K562 (cell line): ENCODE data around the gene TMEM45A. TPM values are rescaled to one million over a fixed set of nuclear protein-coding genes. Genes with fewer than 3 reads are reported as not detected.

ENCODE experiments used
- ATAC-seq: fragments of 200-7000 bp; cut with Tn5 transposase; 3 replicates; pipeline ENCODE4 v1.9.1; 2020; ENCODE audit warnings: moderate library complexity
- BruUV-seq: library from RNA; stranded (reverse); fragments of 400-500 nt; replicated peaks from 2 replicates; lab custom pipeline; 2021; lab: Mats Ljungman, UMichigan
- CTCF ChIA-PET: fragments of 300-600 bp; formaldehyde crosslinking; extraction: SDS; loops from one replicate; lab custom pipeline; 2021; ENCODE audit warnings: low intra/inter-chr PET ratio; lab: Yijun Ruan, JAX
- POLR2A ChIA-PET: fragments of 300-600, 350-650 bp; sonication (Branson Sonifier 250); formaldehyde crosslinking; extraction: SDS; loops from one replicate; lab custom pipeline; 2021; ENCODE audit warnings: antibody characterized with exemption, inconsistent platforms; lab: Yijun Ruan, JAX
- DNase-seq, 4 experiments: peaks; one replicate each; pipeline versions ENCODE4 v3.0.0 to v3.0.0-alpha.2; 2011 to 2018; ENCODE audit warnings: low spot score in 3 of 4, mixed read lengths in 3 of 4; ENCODE audit errors: extremely low read depth in 1 of 4
- FAIRE-seq: peaks from 2 replicates; lab custom pipeline; 2011; peaks lifted over from hg19 to GRCh38; lab: Jason Lieb, UNC
- H2AFZ ChIP-seq: 2 replicates; pipeline ENCODE4 v1.6.0; 2011; ENCODE audit warnings: low read depth, low read length, control low read depth, inconsistent platforms
- H3K27ac ChIP-seq: fragments of 200-600 bp; 3 replicates; pipeline ENCODE4 v1.8.0; 2011; ENCODE audit warnings: low read depth, mild to moderate bottlenecking, control low read depth, inconsistent platforms, low read length, moderate library complexity, mixed read lengths; ENCODE audit errors: extremely low read depth
- H3K27me3 ChIP-seq, 2 experiments: fragments of 300-600 bp in 1 of 2; 2 replicates in 1 of 2; 3 replicates in 1 of 2; pipeline versions ENCODE4 v1.6.0 to v1.8.0; 2011; ENCODE audit warnings: inconsistent platforms in 2 of 2, low read length in 2 of 2, mild to moderate bottlenecking in 1 of 2, mixed read lengths in 1 of 2, moderate library complexity in 1 of 2; ENCODE audit not compliant: control insufficient read depth in 2 of 2, insufficient read depth in 2 of 2
- H3K36me3 ChIP-seq: fragments of 300-600 bp; 3 replicates; pipeline ENCODE4 v1.8.0; 2011; ENCODE audit warnings: mild to moderate bottlenecking, low read length, inconsistent platforms; ENCODE audit not compliant: control insufficient read depth, insufficient read depth
- H3K4me1 ChIP-seq, 2 experiments: fragments of 200-600 bp in 1 of 2; replicated peaks in 1 of 2; 2 replicates in 1 of 2; 3 replicates in 1 of 2; pipeline versions ENCODE4 v1.5.1 to v1.8.0; 2011; ENCODE audit warnings: inconsistent platforms in 2 of 2, low read length in 2 of 2, mild to moderate bottlenecking in 1 of 2, mixed read lengths in 1 of 2, moderate library complexity in 1 of 2; ENCODE audit not compliant: control insufficient read depth in 2 of 2, insufficient read depth in 2 of 2
- H3K4me2 ChIP-seq: 2 replicates; pipeline ENCODE4 v1.6.1; 2011; ENCODE audit warnings: low read length, control low read depth, inconsistent platforms, mixed read lengths; ENCODE audit not compliant: insufficient read depth
- H3K4me3 ChIP-seq: fragments of 200-600 bp; sonication (generic), shearing (Covaris generic); 2 replicates; pipeline ENCODE4 v1.5.1; 2016; ENCODE audit warnings: control low read depth, inconsistent platforms
- H3K79me2 ChIP-seq: fragments of 200-600 bp; 3 replicates; pipeline ENCODE4 v1.8.0; 2011; ENCODE audit warnings: low read length, inconsistent platforms; ENCODE audit not compliant: control insufficient read depth, insufficient read depth
- H3K9ac ChIP-seq, 2 experiments: 2 replicates each; pipeline versions ENCODE4 v1.6.0 to v1.6.1; 2011; ENCODE audit warnings: low read depth in 2 of 2, low read length in 2 of 2, control low read depth in 1 of 2, inconsistent platforms in 1 of 2, mild to moderate bottlenecking in 1 of 2, mixed read lengths in 1 of 2; ENCODE audit not compliant: insufficient read depth in 1 of 2
- H3K9me1 ChIP-seq: one replicate; pipeline ENCODE4 v1.6.0; 2011; ENCODE audit warnings: inconsistent platforms, mild to moderate bottlenecking, low read length, moderate library complexity; ENCODE audit not compliant: control insufficient read depth, insufficient read depth
- H3K9me3 ChIP-seq: replicated peaks from 2 replicates; pipeline ENCODE4 v1.5.1; 2011; ENCODE audit warnings: low read depth, low read length, inconsistent platforms; ENCODE audit not compliant: control insufficient read depth, insufficient read depth
- H4K20me1 ChIP-seq: replicated peaks from 2 replicates; pipeline ENCODE4 v1.6.1; 2011; ENCODE audit warnings: low read length, inconsistent platforms, mixed read lengths; ENCODE audit not compliant: control insufficient read depth, insufficient read depth
- JUND ChIP-seq, 2 experiments: IDR thresholded peaks; 2 replicates in 1 of 2; 3 replicates in 1 of 2; pipeline ENCODE4 v1.6.1; 2011; ENCODE audit warnings: borderline replicate concordance in 2 of 2, low read depth in 2 of 2, low read length in 2 of 2, improper control_type of control experiment in 1 of 2, missing biosample characterization in 1 of 2, missing genetic modification characterization in 1 of 2, missing genetic modification reagents in 1 of 2
- KAT8 ChIP-seq: fragments of 450-650 bp; IDR thresholded peaks from 2 replicates; pipeline ENCODE4 v1.6.1; 2016; ENCODE audit warnings: low read depth, mild to moderate bottlenecking
- ZBTB17 ChIP-seq: fragments of 450-650 bp; formaldehyde crosslinking; IDR thresholded peaks from 2 replicates; pipeline ENCODE4 v1.4.0; 2020; ENCODE audit warnings: mild to moderate bottlenecking
- WGBS: fragments of 100-300 bp; shearing (Covaris generic); methylation state at CpG from one replicate; pipeline ENCODE4 v1.1.6; 2016; ENCODE audit warnings: low coverage, mixed read lengths; ENCODE audit not compliant: insufficient coverage; ENCODE audit errors: missing lambda C conversion rate; 5-methylcytosine and 5-hydroxymethylcytosine counted together
- in situ Hi-C: fragments of 300-500 bp; cut with MboI; formaldehyde crosslinking; loops from 4 replicates; pipeline ENCODE4 v1.15.0; 2018; ENCODE audit warnings: inconsistent platforms, mixed read lengths
- intact Hi-C: fragments of 100-400 bp; cut with micrococcal nuclease; formaldehyde crosslinking; loops from 2 replicates; pipeline ENCODE4 v1.14.2; 2022
- polyA plus RNA-seq, 8 experiments: library from polyadenylated mRNA; depleted of rRNA in 4 of 8; stranded (reverse) in 5 of 8; unstranded in 3 of 8; fragments of >200 nt; fragmentation: Nextera tagmentation in 2 of 8; fragmentation: Illumina TruSeq in 1 of 8; extraction: Ambion mirVana in 2 of 8; extraction: Trizol in 1 of 8; gene quantifications; 2 replicates each; pipeline versions ENCODE4 v1.2.1 to v1.2.3, GENCODE V29; 2011 to 2014; ENCODE audit warnings: inconsistent platforms in 1 of 8, missing spikeins in 1 of 8
- total RNA-seq, 7 experiments: library from RNA; depleted of rRNA in 6 of 7; stranded (reverse); fragments of >200 nt in 6 of 7; fragmentation: Illumina TruSeq in 2 of 7; extraction: Trizol in 2 of 7; gene quantifications; 2 replicates each; pipeline versions ENCODE4 v1.2.1 to v1.2.3, GENCODE V29; 2011 to 2021; ENCODE audit warnings: low replicate concordance in 1 of 7
- TF ChIP-seq, protein P1 (sequence below): sonication (generic); formaldehyde crosslinking; IDR thresholded peaks from 2 replicates; pipeline ENCODE4 v1.8.0; 2022; ENCODE audit warnings: mild to moderate bottlenecking, low read depth, missing genetic modification reagents

The TMEM45A gene
- total and polyA plus RNA-seq, 9 of the 15 experiments (the other 6 are each of a cell fraction or from before 2014, with no cell fraction given): 0.41 to 4.1 (median 0.95) TPM

DNA sequence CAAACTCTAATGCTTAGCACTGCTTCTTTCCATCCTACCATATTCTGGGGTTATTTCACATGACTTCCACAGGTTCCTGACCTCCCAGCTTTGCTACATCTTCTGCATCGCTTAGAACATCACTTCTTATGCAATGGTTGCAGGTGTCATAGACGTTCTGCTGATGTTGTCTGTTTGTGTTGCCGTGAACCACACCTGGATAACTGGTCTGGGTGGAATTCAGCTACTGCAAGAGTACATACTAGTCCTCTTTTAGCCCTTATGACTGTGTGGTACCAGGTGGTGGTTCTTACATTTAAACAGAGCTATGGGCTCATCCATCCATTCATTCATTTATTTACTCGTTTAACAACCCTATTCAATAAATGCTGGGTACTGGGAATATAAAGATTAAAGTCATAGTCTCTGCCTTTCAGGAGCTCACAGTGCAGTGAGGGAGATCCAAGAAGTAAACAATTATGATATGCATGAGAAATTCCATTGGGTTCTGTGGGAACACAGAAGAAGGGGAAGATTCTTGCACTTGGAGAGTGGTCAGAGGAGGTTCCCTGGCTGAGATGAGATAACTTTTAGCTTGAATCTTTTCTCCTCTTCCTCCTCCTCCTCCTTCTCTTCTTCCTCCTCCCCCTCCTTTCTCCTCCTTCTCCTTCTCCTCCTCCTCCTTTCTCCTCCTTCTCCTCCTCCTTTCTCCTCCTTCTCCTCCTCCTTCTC, 30.8 kb downstream of the TMEM45A start:
- Histone ChIP-seq H3K4me2 (no peak overlapping the region), H3K4me1 (peaks cover 0 to 13% of the 10 kb centered on the region in 2 experiments; a peak in 2 of 5 replicates), H3K36me3 (no peaks in the 10 kb centered on the region), H3K27me3 (peaks cover 0 to 7% of the 10 kb centered on the region in 2 experiments; a peak in 1 of 5 replicates), H3K9me3 (no peaks in the 10 kb centered on the region), H4K20me1 (no peaks in the 10 kb centered on the region), H3K27ac (no peak overlapping the region), H2AFZ (no peak overlapping the region), H3K4me3 (no peak overlapping the region), H3K9ac (no peak overlapping the region), H3K79me2 (no peaks in the 10 kb centered on the region), H3K9me1 (no peaks in the 10 kb centered on the region)
- ChIA-PET CTCF (no interaction called here), POLR2A (interaction anchor here (0.6 kb wide), 2 partner anchors 389 to 1118 kb away, joined by 3 read pairs; no protein-coding TSS in a partner anchor)
- no TSS peak for BruUV-seq
- DNase-seq (no peak), ATAC-seq (no peak), FAIRE-seq (no peak)
- in situ Hi-C loops (no loop called here), intact Hi-C loops (no loop called here)
- TF ChIP-seq, protein P1, sequence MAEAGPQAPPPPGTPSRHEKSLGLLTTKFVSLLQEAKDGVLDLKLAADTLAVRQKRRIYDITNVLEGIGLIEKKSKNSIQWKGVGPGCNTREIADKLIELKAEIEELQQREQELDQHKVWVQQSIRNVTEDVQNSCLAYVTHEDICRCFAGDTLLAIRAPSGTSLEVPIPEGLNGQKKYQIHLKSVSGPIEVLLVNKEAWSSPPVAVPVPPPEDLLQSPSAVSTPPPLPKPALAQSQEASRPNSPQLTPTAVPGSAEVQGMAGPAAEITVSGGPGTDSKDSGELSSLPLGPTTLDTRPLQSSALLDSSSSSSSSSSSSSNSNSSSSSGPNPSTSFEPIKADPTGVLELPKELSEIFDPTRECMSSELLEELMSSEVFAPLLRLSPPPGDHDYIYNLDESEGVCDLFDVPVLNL (CRISPR knock-in tag): no peak
- TF ChIP-seq KAT8: no peak
- no peak for TF ChIP-seq ZBTB17 (CRISPR knock-in tag)
- no peak for TF ChIP-seq JUND (IDR thresholded peaks at IDR 0.05; ENCODE audit: borderline replicate concordance, low read depth, low read length)
- TF ChIP-seq JUND (tag; IDR thresholded peaks at IDR 0.05; ENCODE audit: borderline replicate concordance, low read depth, low read length): no peak
- WGBS: 7% methylated on average over 2 of the region's 4 CpGs
